GM10248 (cell line): Measurements from ENCODE around the gene TRERF1.
A peak's percentile ranks its signal among the peaks of the same experiment; 100 is the strongest.

Source experiments
- CTCF ChIA-PET: fragments of 300-600 bp; sonication (Branson Sonifier 250); formaldehyde crosslinking; extraction: SDS; loops from one replicate; lab custom pipeline; 2021; ENCODE audit warnings: antibody characterized with exemption; lab: Yijun Ruan, JAX
- POLR2A ChIA-PET: fragments of 350-650 bp; sonication (Branson Sonifier 250); formaldehyde crosslinking; extraction: SDS; loops from one replicate; lab custom pipeline; 2020; ENCODE audit warnings: antibody characterized with exemption; lab: Yijun Ruan, JAX
- DNase-seq: peaks from one replicate; pipeline ENCODE4 v3.0.0; 2012; ENCODE audit errors: extremely low spot score
- TF ChIP-seq, protein P1 (sequence below): IDR thresholded peaks from 2 replicates; pipeline ENCODE4 v1.5.1; 2012; ENCODE audit warnings: mild to moderate bottlenecking, low read depth; ENCODE audit errors: extremely low read depth, missing control alignments, control extremely low read depth

Gene TRERF1

DNA sequence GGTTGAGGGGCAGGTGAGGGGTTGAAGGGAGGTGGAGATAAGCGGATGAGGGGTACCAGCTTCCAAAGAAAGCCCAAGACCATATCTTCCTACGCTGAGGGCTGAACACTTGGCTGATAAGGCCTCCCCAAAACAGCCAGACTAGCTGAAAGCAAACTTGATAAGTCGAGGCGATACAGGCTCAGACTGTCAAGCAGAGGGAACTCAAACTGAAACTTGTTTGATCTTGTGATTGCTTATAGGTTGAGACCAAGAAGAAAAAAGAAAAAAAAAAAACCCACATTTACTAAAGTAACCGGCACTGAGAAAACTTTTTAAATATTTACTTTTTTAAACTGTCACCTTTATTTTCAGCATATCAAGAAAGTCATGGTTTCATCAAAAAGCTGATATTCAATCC is 73.6 kb downstream of the TRERF1 start:
- ChIA-PET POLR2A (no interaction called here), CTCF (interaction anchor here (0.8 to 1.7 kb wide), 3 partner anchors 11 to 170 kb away, joined by 5 to 10 read pairs (median 5); no protein-coding TSS in a partner anchor)
- peak; percentile 50 for DNase-seq
- TF ChIP-seq, protein P1, sequence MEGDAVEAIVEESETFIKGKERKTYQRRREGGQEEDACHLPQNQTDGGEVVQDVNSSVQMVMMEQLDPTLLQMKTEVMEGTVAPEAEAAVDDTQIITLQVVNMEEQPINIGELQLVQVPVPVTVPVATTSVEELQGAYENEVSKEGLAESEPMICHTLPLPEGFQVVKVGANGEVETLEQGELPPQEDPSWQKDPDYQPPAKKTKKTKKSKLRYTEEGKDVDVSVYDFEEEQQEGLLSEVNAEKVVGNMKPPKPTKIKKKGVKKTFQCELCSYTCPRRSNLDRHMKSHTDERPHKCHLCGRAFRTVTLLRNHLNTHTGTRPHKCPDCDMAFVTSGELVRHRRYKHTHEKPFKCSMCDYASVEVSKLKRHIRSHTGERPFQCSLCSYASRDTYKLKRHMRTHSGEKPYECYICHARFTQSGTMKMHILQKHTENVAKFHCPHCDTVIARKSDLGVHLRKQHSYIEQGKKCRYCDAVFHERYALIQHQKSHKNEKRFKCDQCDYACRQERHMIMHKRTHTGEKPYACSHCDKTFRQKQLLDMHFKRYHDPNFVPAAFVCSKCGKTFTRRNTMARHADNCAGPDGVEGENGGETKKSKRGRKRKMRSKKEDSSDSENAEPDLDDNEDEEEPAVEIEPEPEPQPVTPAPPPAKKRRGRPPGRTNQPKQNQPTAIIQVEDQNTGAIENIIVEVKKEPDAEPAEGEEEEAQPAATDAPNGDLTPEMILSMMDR, result no peak

DNA sequence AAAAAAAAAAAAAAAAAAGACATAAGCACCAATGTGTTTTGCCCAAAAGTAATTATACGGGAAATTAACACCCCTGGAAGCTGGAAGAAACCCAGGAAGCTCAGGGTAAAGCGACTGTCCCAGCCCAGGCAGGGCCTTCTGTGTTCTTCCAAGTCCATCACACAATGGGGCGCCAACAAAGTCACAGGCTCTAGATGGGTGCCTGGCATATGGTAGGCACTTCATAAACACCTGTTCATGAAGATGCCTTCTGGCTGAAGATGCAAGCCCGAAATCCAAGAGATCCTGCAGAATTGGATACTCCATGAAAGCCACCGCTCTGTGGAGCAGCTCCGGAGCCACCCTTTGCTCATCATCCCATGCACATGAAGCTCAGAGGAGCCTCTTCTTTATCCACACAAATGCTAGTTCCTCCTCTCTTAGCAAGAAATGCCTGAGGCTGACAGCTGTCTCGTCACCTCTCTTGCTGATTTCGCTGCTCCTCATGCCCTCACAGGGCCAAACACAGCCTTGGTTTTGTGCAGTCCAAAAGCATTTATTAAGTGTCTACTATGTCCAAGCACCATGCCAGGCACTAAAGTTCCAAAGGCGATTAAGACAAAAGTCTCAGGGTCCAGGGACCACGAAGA is 76.6 kb downstream of the TRERF1 start:
- DNase-seq, result no peak
- TF ChIP-seq, protein P1, result no peak
- CTCF ChIA-PET, result interaction anchor here (1.0 to 1.1 kb wide), 3 partner anchors 8 to 15 kb away, joined by 3 to 4 read pairs (median 4); no protein-coding TSS in a partner anchor
- POLR2A ChIA-PET, result no interaction called here

DNA sequence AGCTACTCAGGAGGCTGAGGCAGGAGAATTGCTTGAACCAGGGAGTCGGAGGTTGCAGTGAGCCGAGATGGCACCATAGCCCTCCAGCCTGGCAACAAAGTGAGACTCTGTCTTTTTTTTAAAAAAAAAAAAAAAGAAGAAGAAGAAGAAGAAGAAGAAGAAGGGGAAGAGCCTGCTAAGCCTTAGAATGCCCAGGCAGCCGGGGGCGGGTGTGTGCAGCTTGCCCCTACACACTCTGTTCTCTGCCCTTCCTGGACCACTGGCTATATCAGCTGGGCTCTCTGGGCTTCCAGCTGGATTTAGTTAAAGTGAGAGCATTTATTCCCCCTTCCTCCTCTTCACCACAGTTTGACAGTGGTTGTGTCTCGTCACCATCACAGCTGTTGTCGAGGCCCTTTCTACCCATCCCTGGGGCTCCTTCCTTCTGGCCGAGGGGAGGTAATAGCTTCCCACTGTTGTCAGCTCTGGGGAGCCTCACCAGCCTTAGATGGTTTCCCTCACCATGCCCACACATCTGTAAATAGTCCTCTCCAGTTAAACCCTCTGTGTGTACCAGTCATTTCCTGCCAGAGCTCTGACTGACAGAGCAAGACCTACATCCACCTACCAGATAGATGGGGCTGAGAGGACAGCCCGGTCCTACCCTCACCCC is 77.6 kb downstream of the TRERF1 start:
- ChIA-PET POLR2A (no interaction called here), CTCF (interaction anchor here (1.0 to 1.1 kb wide), 3 partner anchors 9 to 16 kb away, joined by 3 to 4 read pairs (median 4); no protein-coding TSS in a partner anchor)
- TF ChIP-seq, protein P1, result no peak
- DNase-seq, result no peak

DNA sequence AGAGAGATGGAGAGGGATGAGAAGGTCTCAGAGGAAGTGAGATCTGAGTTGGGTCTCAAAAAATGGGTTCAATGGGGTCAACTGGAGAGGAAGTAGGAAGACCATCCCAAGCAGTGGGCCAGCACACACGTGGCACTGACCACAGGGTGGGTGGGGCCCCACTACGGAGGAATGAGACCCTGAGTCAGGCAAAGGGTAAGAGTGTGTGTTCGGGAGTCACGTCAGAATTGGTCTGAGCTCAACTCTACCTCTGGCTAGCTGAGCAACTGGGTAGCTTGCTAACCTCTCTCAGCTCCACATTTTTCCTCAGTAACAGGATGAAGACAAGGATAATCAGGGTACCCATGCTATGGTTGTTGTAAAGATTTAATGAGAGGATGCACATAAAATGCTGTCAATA is 79.0 kb downstream of the TRERF1 start:
- ChIA-PET CTCF (interaction anchor here (1.6 kb wide), 1 partner anchor 63 kb away, joined by 4 read pairs; no protein-coding TSS in a partner anchor), POLR2A (no interaction called here)
- DNase-seq, result no peak

DNA sequence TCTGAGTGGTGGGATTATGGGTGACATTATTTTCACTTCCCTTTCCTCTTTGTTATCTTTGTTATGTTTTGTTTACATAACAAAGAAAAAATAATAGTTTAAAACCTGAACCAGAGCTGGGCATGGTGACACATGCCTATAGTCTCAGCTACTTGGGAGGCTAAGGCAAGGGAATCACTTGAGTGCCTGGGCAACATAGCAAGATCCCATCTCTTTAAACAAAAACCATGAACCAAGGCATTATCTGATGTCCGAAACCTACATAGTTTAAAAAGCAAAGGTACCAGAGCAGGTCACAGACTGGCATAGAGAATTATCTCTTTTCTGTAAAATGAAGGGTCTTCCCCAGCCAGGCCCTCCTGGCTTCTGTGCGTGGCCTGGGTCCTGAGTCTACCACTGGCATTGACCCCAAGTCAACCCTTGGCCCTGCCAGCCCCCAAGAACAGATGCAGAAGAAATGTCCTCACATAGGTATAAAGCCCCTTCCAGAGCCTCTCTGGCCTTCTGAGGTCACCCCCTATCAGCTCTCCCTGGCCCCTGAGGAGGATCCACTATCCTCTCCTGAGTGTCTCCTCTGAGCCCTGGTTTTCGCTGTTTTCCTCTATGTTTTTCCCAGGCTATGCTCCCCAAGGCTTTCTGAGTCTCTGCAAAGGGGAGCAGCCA is 81.3 kb downstream of the TRERF1 start:
- TF ChIP-seq, protein P1, result no peak
- ChIA-PET POLR2A (no interaction called here), CTCF (no interaction called here)
- DNase-seq, result no peak

More for the DNA sequence above, 79.0 kb downstream of the TRERF1 start:
- TF ChIP-seq, protein P1, result no peak

DNA sequence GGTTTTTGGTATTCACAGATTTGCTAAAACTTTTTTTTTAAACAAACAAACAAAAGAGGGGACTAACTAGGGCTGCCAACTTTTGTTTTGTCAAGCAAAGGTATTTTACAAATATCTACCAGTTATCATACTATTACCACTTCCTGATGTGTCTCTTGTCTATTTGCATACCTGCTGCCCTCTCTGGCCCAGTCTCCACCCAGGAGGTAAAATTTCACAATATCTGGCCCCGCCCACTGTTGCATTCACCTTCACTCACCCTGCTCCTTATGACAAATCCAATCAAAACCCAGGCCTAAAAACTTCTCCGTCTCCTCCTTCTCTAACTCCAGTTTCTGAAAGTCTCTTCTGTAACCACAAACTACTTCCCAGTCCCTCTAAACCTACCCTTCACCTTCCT is 82.2 kb downstream of the TRERF1 start:
- ChIA-PET POLR2A (no interaction called here), CTCF (interaction anchor here (3.6 kb wide), 1 partner anchor 178 kb away, joined by 16 read pairs; no protein-coding TSS in a partner anchor)
- DNase-seq, result no peak
- TF ChIP-seq, protein P1, result no peak
